ENCODE results near the gene SUPT20HL2.
"Not testable (repeated sequence)": the region's sequence is repeated elsewhere in the genome, so short reads cannot be mapped to it uniquely, and the experiment has no call there.

Gene SUPT20HL2

DNA sequence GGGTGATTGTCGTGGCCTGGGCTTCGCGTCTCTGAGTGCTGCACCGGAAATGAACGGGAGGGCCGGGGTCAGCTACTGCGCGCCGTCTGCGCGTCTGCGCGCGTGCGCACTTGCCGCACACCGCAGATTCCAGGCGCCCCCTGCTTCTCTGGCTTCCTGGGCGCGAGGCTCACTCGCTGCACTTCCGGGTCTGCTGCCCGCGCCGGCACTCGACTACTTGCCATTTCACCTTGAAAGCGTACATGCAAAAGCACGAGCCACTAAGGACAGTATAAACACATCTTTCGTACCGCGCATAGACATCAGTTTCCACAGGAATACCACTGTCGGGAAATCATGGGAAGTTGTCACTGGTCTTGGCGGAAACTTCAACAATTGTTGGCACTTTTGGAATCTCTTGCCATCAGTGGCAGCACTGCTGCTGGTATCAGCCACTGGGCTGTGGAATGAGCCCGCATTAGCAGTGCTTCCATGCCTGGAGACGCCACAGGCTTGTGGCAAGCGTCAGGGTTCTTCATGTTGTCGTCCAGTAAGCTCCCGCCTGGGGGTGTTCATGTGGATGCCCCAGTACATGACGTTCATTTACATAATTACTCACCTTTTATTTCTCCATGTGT is at the start of gene SUPT20HL2:
SUPT20HL2 (minus strand) TSS at position 51 of the 617 bp plus-strand sequence. CDS start 754 bp downstream, outside the sequence.
- H3K9ac ChIP-seq (ENCODE audit: low read length in 5 of 5): no peak within 1 kb of the TSS
- peaks cover 0 to 12% (median 7%) of the 10 kb centered on the region in 5 donors for H3K27me3 ChIP-seq (ENCODE audit: control insufficient read depth in 5 of 5, insufficient read depth in 4 of 5, low read length in 5 of 5)
- no peak within 1 kb of the TSS for H3K27ac ChIP-seq (ENCODE audit: low read depth, low read length)
- H3K36me3 ChIP-seq (ENCODE audit: control insufficient read depth in 5 of 5, insufficient read depth in 5 of 5, low read length in 5 of 5): no peaks in the 10 kb centered on the region
- no peak within 1 kb of the TSS for H3K4me3 ChIP-seq (ENCODE audit: low read depth in 1 of 5, low read length in 5 of 5)
- H3K4me1 ChIP-seq (ENCODE audit: control insufficient read depth in 5 of 5, insufficient read depth in 5 of 5, low read length in 5 of 5): no peaks in the 10 kb centered on the region
- no peaks in the 10 kb centered on the region for H3K9me3 ChIP-seq (ENCODE audit: control insufficient read depth in 5 of 5, low read length in 5 of 5)

DNA sequence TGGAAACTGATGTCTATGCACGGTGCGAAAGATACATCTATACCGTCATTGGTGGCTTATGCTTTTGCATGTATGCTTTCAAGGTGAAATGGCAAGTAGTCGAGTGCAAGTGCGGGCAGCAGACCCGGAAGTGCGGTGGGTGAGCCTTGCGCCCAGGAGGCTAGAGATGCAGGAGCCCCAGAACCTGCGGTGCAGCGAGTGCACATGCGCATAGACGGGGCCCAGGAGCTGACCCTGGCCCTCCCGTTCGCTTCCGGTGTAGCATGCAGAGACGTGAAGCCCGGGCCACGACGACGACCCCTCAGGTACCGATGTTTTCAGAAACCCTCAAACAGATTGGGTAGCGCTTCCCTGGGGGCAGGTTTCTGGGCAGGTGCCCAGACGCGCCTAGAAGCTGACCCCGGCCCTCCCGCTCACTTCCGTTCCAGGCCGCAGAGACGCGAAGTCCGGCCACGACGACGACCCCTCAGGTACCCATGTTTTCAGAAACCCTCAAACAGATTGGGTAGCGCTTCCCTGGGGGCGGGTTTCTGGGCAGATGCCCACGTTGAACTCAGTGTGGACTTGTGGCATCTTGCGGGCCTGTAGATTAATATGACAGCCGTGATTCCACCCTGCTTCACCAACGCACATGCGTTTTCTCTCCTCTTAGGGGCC is 48.3 kb upstream of the SUPT20HL2 start:
- not testable (repeated sequence) for H3K4me1 ChIP-seq (ENCODE audit: control insufficient read depth in 5 of 5, insufficient read depth in 5 of 5, low read length in 5 of 5); H3K9me3 ChIP-seq (ENCODE audit: control insufficient read depth in 5 of 5, low read length in 5 of 5); H3K4me3 ChIP-seq (ENCODE audit: low read depth in 1 of 5, low read length in 5 of 5); H3K36me3 ChIP-seq (ENCODE audit: control insufficient read depth in 5 of 5, insufficient read depth in 5 of 5, low read length in 5 of 5); H3K9ac ChIP-seq (ENCODE audit: low read length in 5 of 5); H3K27ac ChIP-seq (ENCODE audit: low read depth, low read length); H3K27me3 ChIP-seq (ENCODE audit: control insufficient read depth in 5 of 5, insufficient read depth in 4 of 5, low read length in 5 of 5)

DNA sequence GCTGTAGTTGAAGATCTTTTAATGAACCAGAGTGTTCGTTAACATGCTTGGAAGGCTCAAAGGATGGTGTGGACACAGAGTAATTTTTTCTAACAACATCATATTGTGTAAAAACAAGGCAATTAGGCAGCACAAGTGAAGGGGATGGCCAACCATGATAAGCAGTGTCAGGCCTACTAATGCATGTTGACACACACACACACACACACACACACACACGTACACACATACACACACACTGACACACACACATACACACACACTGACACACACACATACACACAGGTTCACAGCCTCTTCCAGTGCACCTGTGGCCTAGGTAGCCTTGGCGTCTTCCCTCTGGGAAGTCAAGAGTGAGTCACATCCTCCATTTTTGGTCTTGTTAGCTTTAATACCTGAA is 46.4 kb upstream of the SUPT20HL2 start, which contains the start of gene SUPT20HL1:
SUPT20HL1 (plus strand) TSS at position 368 of the 400 bp plus-strand sequence. CDS start 2,122 bp downstream, outside the sequence.
- no peak within 1 kb of the TSS for H3K27ac ChIP-seq (ENCODE audit: low read depth, low read length)
- no peaks in the 10 kb centered on the region for H3K36me3 ChIP-seq (ENCODE audit: control insufficient read depth in 5 of 5, insufficient read depth in 5 of 5, low read length in 5 of 5)
- no peaks in the 10 kb centered on the region for H3K9me3 ChIP-seq (ENCODE audit: control insufficient read depth in 5 of 5, low read length in 5 of 5)
- no peaks in the 10 kb centered on the region for H3K4me1 ChIP-seq (ENCODE audit: control insufficient read depth in 5 of 5, insufficient read depth in 5 of 5, low read length in 5 of 5)
- peaks cover 0 to 8% (median 0%) of the 10 kb centered on the region in 5 donors for H3K27me3 ChIP-seq (ENCODE audit: control insufficient read depth in 5 of 5, insufficient read depth in 4 of 5, low read length in 5 of 5)
- H3K9ac ChIP-seq (ENCODE audit: low read length in 5 of 5): no peak within 1 kb of the TSS
- H3K4me3 ChIP-seq (ENCODE audit: low read depth in 1 of 5, low read length in 5 of 5): no peak within 1 kb of the TSS

DNA sequence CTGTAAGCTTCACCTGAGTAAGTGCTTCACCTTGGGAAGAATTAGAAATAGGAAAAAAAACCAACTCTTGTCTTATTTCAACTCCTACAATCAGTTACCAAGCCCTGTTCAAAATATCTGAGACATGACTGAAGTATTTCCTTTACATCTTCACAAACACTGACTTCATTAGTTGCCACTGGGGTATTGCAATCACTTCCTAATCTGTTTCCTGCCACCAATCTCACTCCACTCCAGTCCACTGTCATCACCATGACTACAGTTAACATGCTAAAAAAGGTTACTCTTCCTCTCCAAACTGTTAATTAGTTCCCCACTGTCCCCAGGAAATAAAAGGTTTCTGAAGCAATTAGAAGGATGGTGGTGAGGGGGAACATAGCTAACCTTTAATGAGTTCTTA is 43.2 kb upstream of the SUPT20HL2 start:
- Histone ChIP-seq H3K4me1 (ENCODE audit: control insufficient read depth in 5 of 5, insufficient read depth in 5 of 5, low read length in 5 of 5) (no peaks in the 10 kb centered on the region), H3K27ac (ENCODE audit: low read depth, low read length) (no peak overlapping the region), H3K9ac (ENCODE audit: low read length in 5 of 5) (no peak overlapping the region), H3K4me3 (ENCODE audit: low read depth in 1 of 5, low read length in 5 of 5) (no peak overlapping the region), H3K36me3 (ENCODE audit: control insufficient read depth in 5 of 5, insufficient read depth in 5 of 5, low read length in 5 of 5) (no peaks in the 10 kb centered on the region), H3K9me3 (ENCODE audit: control insufficient read depth in 5 of 5, low read length in 5 of 5) (no peaks in the 10 kb centered on the region), H3K27me3 (ENCODE audit: control insufficient read depth in 5 of 5, insufficient read depth in 4 of 5, low read length in 5 of 5) (peaks cover 0 to 4% (median 0%) of the 10 kb centered on the region in 5 donors)

DNA sequence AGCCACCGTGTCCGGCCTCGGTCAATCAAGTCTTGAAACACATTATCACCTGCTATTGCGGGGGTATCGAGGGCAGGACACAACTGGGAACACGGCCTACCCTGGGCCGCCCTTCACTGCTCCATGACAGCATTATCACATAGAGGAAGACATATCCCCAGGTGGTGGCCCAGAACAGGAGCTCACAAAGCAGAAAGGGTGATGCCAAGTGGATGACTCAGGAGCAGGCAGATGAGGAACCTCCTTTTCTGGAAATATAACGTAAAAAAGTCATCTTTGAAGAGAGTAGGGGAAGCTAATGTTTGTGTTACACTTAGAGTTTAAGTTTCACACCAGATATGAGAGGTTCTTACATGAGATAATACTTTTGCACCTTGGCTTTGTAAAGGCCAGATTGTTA is 41.2 kb upstream of the SUPT20HL2 start:
- H3K27me3 ChIP-seq (ENCODE audit: control insufficient read depth in 5 of 5, insufficient read depth in 4 of 5, low read length in 5 of 5): peaks cover 0 to 4% (median 0%) of the 10 kb centered on the region in 5 donors
- H3K4me1 ChIP-seq (ENCODE audit: control insufficient read depth in 5 of 5, insufficient read depth in 5 of 5, low read length in 5 of 5): no peaks in the 10 kb centered on the region

DNA sequence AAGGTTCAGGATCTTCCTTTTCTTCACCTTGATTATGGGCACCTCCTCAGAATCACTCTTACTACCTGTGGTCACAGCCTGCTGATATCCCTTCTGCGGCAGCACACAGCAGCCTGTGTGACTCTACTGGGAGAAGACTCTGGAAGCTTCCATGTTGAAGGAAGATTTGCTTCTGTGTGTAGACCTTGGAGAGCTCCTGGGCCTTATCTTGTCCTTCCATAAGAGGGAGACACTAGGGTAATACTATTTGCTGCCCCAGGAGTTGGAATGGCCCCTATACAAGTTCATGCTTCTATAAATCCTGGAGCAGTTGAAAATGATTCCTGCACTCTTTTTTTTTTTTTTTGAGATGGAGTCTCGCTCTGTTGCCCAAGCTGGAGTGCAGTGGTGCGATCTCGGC is 36.3 kb upstream of the SUPT20HL2 start:
- Histone ChIP-seq H3K9ac (ENCODE audit: low read length in 5 of 5) (no peak overlapping the region), H3K36me3 (ENCODE audit: control insufficient read depth in 5 of 5, insufficient read depth in 5 of 5, low read length in 5 of 5) (no peaks in the 10 kb centered on the region), H3K27ac (ENCODE audit: low read depth, low read length) (no peak overlapping the region), H3K4me3 (ENCODE audit: low read depth in 1 of 5, low read length in 5 of 5) (no peak overlapping the region), H3K9me3 (ENCODE audit: control insufficient read depth in 5 of 5, low read length in 5 of 5) (no peaks in the 10 kb centered on the region), H3K4me1 (ENCODE audit: control insufficient read depth in 5 of 5, insufficient read depth in 5 of 5, low read length in 5 of 5) (no peaks in the 10 kb centered on the region), H3K27me3 (ENCODE audit: control insufficient read depth in 5 of 5, insufficient read depth in 4 of 5, low read length in 5 of 5) (peaks cover 0 to 4% (median 2%) of the 10 kb centered on the region in 5 donors)

More for the DNA sequence above, 41.2 kb upstream of the SUPT20HL2 start:
- Histone ChIP-seq H3K9me3 (ENCODE audit: control insufficient read depth in 5 of 5, low read length in 5 of 5) (no peaks in the 10 kb centered on the region), H3K4me3 (ENCODE audit: low read depth in 1 of 5, low read length in 5 of 5) (no peak overlapping the region), H3K36me3 (ENCODE audit: control insufficient read depth in 5 of 5, insufficient read depth in 5 of 5, low read length in 5 of 5) (no peaks in the 10 kb centered on the region), H3K27ac (ENCODE audit: low read depth, low read length) (no peak overlapping the region), H3K9ac (ENCODE audit: low read length in 5 of 5) (no peak overlapping the region)

DNA sequence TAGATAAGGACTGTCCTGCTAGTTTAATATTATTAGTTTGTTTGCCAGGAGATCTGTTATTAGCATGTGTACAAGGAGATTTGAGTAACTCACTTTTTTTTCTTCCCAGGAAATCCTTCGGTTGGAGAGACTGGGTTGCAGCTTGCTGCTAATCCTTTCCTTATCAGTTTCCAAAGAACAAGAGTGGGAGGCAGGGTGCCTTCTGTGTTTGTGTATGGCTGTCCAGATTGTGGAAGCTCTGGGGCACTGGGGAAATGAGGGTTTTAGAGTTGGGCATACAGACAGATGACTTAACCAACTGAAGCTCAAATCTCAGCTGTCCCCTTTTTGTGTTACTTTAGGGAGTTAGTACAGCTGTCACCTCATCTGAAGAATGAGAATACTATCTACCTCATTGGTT is 34.0 kb upstream of the SUPT20HL2 start:
- Histone ChIP-seq H3K9ac (ENCODE audit: low read length in 5 of 5) (no peak overlapping the region), H3K4me1 (ENCODE audit: control insufficient read depth in 5 of 5, insufficient read depth in 5 of 5, low read length in 5 of 5) (no peaks in the 10 kb centered on the region), H3K27ac (ENCODE audit: low read depth, low read length) (no peak overlapping the region), H3K27me3 (ENCODE audit: control insufficient read depth in 5 of 5, insufficient read depth in 4 of 5, low read length in 5 of 5) (peaks cover 0 to 11% (median 4%) of the 10 kb centered on the region in 5 donors), H3K4me3 (ENCODE audit: low read depth in 1 of 5, low read length in 5 of 5) (no peak overlapping the region), H3K36me3 (ENCODE audit: control insufficient read depth in 5 of 5, insufficient read depth in 5 of 5, low read length in 5 of 5) (no peaks in the 10 kb centered on the region), H3K9me3 (ENCODE audit: control insufficient read depth in 5 of 5, low read length in 5 of 5) (no peaks in the 10 kb centered on the region)

DNA sequence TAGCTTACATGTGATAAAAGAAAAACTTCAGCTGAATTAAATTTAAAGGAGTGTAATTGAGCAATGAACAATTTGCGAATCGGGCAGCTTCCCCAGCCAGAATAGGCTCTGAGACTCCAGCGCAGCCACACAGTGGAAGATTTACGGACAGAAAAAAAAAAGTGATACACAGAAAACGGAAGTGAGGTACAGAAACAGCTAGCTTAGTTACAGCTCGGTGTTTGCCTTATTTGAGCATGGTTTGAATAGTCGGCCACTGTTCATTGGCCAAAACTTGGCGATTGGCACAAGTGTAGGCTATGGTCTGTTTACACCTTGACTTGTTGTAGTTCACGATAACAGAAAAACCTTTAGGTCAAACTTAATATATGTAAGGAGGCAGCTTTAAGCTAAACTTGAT is 29.9 kb upstream of the SUPT20HL2 start:
- Histone ChIP-seq H3K27me3 (ENCODE audit: control insufficient read depth in 5 of 5, insufficient read depth in 4 of 5, low read length in 5 of 5) (peaks cover 0 to 21% (median 4%) of the 10 kb centered on the region in 5 donors), H3K27ac (ENCODE audit: low read depth, low read length) (no peak overlapping the region), H3K9me3 (ENCODE audit: control insufficient read depth in 5 of 5, low read length in 5 of 5) (no peaks in the 10 kb centered on the region), H3K4me3 (ENCODE audit: low read depth in 1 of 5, low read length in 5 of 5) (no peak overlapping the region), H3K36me3 (ENCODE audit: control insufficient read depth in 5 of 5, insufficient read depth in 5 of 5, low read length in 5 of 5) (no peaks in the 10 kb centered on the region), H3K4me1 (ENCODE audit: control insufficient read depth in 5 of 5, insufficient read depth in 5 of 5, low read length in 5 of 5) (no peaks in the 10 kb centered on the region), H3K9ac (ENCODE audit: low read length in 5 of 5) (no peak overlapping the region)

DNA sequence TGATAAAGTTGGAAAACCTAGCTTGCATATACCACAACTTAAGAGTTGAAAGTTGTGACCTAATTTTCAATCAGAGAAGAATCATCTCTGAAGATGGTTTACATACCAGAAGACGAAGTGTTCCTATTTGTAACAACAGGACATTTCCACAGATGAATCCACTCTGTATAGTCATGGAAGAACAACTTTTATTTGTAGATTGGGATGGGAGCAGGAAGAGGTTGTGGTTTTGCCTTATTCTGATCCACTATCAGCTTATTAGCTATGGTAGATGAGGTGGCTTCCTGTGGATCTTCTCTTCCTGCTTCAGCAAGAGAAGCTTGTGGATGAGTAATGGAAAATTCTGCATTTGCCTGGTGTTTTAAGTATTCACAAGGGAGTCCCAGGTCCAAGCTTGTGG is 27.9 kb upstream of the SUPT20HL2 start:
- H3K36me3 ChIP-seq (ENCODE audit: control insufficient read depth in 5 of 5, insufficient read depth in 5 of 5, low read length in 5 of 5): no peaks in the 10 kb centered on the region
- H3K9ac ChIP-seq (ENCODE audit: low read length in 5 of 5): no peak overlapping the region
- no peak overlapping the region for H3K4me3 ChIP-seq (ENCODE audit: low read depth in 1 of 5, low read length in 5 of 5)
- H3K4me1 ChIP-seq (ENCODE audit: control insufficient read depth in 5 of 5, insufficient read depth in 5 of 5, low read length in 5 of 5): no peaks in the 10 kb centered on the region
- no peaks in the 10 kb centered on the region for H3K9me3 ChIP-seq (ENCODE audit: control insufficient read depth in 5 of 5, low read length in 5 of 5)
- H3K27me3 ChIP-seq (ENCODE audit: control insufficient read depth in 5 of 5, insufficient read depth in 4 of 5, low read length in 5 of 5): peaks cover 0 to 18% (median 4%) of the 10 kb centered on the region in 5 donors
- H3K27ac ChIP-seq (ENCODE audit: low read depth, low read length): no peak overlapping the region

DNA sequence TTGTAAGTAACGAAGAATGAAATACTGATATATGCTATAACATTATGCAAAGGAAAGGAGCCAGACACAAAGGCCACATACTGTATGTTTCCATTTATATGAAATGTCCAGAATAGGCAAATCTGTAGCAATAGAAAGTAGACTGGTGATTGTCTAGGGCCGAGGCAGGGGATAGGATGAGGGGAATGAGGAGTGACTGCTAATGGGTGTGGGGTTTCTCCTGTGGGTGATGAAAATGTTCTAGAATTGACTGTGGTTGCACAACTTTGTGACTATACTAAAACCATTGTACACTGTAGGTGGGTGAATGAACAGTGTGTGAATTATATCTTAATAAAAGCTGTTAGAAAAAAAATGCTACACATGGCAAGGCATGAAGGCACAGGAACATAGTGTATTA is 26.6 kb upstream of the SUPT20HL2 start:
- Histone ChIP-seq H3K27me3 (ENCODE audit: control insufficient read depth in 5 of 5, insufficient read depth in 4 of 5, low read length in 5 of 5) (peaks cover 0 to 18% (median 4%) of the 10 kb centered on the region in 5 donors), H3K27ac (ENCODE audit: low read depth, low read length) (no peak overlapping the region), H3K36me3 (ENCODE audit: control insufficient read depth in 5 of 5, insufficient read depth in 5 of 5, low read length in 5 of 5) (no peaks in the 10 kb centered on the region), H3K9ac (ENCODE audit: low read length in 5 of 5) (no peak overlapping the region), H3K4me3 (ENCODE audit: low read depth in 1 of 5, low read length in 5 of 5) (no peak overlapping the region), H3K4me1 (ENCODE audit: control insufficient read depth in 5 of 5, insufficient read depth in 5 of 5, low read length in 5 of 5) (no peaks in the 10 kb centered on the region), H3K9me3 (ENCODE audit: control insufficient read depth in 5 of 5, low read length in 5 of 5) (no peaks in the 10 kb centered on the region)
